KMS-11 (cell line): ENCODE measurements around the gene PCBD2.
"Not testable (repeated sequence)": the region's sequence is repeated elsewhere in the genome, so short reads cannot be mapped to it uniquely, and the experiment has no call there.

Experiments used
- H2AFZ ChIP-seq: fragments of 200-600 bp; sonication (generic); 2 replicates; pipeline ENCODE4 v1.6.1; 2016; ENCODE audit warnings: antibody characterized with exemption, mixed run types, low read depth
- H3K27ac ChIP-seq: fragments of 200-600 bp; sonication (generic); 2 replicates; pipeline ENCODE4 v1.6.1; 2016; ENCODE audit warnings: mild to moderate bottlenecking, mixed run types
- H3K27me3 ChIP-seq: fragments of 200-600 bp; sonication (generic); 2 replicates; pipeline ENCODE4 v1.6.1; 2017; ENCODE audit warnings: mild to moderate bottlenecking, low read depth, mixed run types, moderate library complexity; ENCODE audit not compliant: insufficient read depth
- H3K36me3 ChIP-seq: fragments of 200-600 bp; sonication (generic); 2 replicates; pipeline ENCODE4 v1.6.1; 2017; ENCODE audit warnings: mild to moderate bottlenecking, mixed run types; ENCODE audit not compliant: insufficient read depth
- H3K4me1 ChIP-seq: fragments of 200-600 bp; sonication (generic); 2 replicates; pipeline ENCODE4 v1.6.1; 2016; ENCODE audit warnings: mild to moderate bottlenecking, low read depth, mixed run types; ENCODE audit not compliant: poor library complexity, severe bottlenecking
- H3K4me2 ChIP-seq: fragments of 200-600 bp; sonication (generic); 2 replicates; pipeline ENCODE4 v1.7.0; 2016; ENCODE audit warnings: mild to moderate bottlenecking, mixed run types
- H3K4me3 ChIP-seq: fragments of 200-600 bp; sonication (generic); IDR thresholded peaks from 2 replicates; pipeline ENCODE4 v1.6.1; 2017; ENCODE audit warnings: low read depth, low read length, mixed read lengths; ENCODE audit not compliant: insufficient read depth
- H3K79me2 ChIP-seq: fragments of 200-600 bp; sonication (generic); 2 replicates; pipeline ENCODE4 v1.6.1; 2016; ENCODE audit warnings: low read depth, mixed run types; ENCODE audit not compliant: insufficient read depth
- H3K9ac ChIP-seq: fragments of 200-600 bp; sonication (generic); 2 replicates; pipeline ENCODE4 v1.6.1; 2016; ENCODE audit warnings: mild to moderate bottlenecking, mixed run types
- H4K20me1 ChIP-seq: fragments of 200-600 bp; sonication (generic); 2 replicates; pipeline ENCODE4 v1.6.1; 2016; ENCODE audit warnings: mild to moderate bottlenecking, mixed run types; ENCODE audit not compliant: insufficient read depth
- TF ChIP-seq, protein P1 (sequence below): fragments of 200-600 bp; sonication (generic); conservative IDR thresholded peaks from 2 replicates; pipeline ENCODE4 v1.6.1; 2017; ENCODE audit warnings: low read depth, mild to moderate bottlenecking, antibody characterized with exemption, low read length, moderate library complexity, mixed read lengths

Gene PCBD2

DNA sequence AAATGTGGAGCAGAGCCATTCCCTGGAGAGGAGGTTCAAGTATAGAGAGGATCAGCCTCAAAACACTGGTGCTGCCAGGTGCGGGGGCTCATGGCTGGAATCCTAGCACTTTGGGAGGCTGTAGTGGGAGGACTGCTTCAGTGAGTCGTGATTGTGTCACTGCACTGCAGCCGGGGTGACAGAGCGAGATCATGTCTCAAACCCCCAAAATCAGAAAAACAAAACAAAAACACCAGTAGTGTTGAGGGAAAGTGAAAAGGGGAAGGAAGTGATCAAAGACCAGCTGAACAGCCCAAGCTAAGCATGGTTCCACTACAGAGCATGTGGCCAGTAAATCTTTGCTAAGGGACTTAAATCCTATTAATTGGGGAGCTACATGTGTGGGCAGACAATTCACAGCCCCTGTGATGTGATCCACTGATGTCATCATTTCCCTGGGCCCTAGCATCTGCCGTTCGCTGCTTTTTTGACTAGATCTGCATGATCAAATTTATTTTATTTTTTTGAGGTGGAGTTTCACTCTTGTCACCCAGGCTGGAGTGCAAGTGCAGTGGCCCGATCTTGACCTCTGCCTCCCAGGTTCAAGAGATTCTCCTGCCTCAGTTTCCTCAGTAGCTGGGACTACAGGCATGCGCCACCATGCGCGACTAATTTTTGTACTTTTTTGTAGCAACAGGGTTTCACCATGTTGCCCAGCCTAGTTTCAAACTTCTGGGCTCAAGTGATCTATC lies 2.7 kb upstream of the PCBD2 start:
- Histone ChIP-seq H3K27ac (no peak overlapping the region), H4K20me1 (no peaks in the 10 kb centered on the region), H3K36me3 (no peaks in the 10 kb centered on the region), H3K9ac (no peak overlapping the region), H3K4me1 (no peaks in the 10 kb centered on the region), H2AFZ (no peak overlapping the region), H3K4me3 (no peak overlapping the region), H3K4me2 (no peak overlapping the region), H3K79me2 (peaks cover 4% of the 10 kb centered on the region; the same call in 1 of the 2 replicates), H3K27me3 (no peaks in the 10 kb centered on the region)
- TF ChIP-seq, protein P1, sequence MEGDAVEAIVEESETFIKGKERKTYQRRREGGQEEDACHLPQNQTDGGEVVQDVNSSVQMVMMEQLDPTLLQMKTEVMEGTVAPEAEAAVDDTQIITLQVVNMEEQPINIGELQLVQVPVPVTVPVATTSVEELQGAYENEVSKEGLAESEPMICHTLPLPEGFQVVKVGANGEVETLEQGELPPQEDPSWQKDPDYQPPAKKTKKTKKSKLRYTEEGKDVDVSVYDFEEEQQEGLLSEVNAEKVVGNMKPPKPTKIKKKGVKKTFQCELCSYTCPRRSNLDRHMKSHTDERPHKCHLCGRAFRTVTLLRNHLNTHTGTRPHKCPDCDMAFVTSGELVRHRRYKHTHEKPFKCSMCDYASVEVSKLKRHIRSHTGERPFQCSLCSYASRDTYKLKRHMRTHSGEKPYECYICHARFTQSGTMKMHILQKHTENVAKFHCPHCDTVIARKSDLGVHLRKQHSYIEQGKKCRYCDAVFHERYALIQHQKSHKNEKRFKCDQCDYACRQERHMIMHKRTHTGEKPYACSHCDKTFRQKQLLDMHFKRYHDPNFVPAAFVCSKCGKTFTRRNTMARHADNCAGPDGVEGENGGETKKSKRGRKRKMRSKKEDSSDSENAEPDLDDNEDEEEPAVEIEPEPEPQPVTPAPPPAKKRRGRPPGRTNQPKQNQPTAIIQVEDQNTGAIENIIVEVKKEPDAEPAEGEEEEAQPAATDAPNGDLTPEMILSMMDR = no peak

DNA sequence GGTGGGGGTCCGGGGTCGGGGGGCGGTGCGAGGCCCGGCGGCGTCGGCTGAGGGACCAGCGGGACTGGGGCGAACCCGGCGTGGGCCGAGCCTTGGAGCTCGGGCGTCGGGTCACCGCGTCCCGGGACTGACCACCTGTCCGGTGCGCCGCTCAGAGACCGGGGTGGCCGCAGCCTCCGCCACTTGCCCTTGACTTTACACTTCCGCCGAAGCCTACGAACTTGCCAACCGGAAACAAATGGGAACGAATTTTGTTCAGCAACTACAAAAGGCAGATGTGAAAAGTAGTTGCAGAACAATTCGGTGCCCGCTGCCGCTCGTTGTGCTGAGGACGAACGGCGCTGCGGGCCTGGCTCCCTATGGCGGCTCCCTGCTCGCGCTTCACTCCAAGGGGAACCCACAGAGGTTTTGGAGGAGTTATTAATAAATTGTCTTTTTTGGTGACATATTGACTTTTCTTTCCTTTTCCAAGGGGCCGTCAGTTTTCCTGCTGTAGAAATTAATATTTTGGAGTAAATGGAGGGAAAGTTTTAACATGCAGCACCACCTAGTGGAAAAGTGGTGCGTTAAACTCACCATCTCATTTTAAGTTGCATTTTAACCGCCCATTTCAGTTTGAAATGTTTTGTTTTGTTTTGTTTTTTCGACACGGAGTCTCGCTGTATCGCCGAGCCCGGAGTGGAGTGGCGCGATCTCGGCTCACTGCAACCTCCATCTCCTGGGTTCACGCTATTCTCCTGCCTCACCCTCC lies 490 bp downstream of the PCBD2 start:
- Histone ChIP-seq H4K20me1 (no peaks in the 10 kb centered on the region), H3K4me3 (no peak overlapping the region), H3K27me3 (no peaks in the 10 kb centered on the region), H3K79me2 (peaks cover 4% of the 10 kb centered on the region; the same call in 1 of the 2 replicates), H3K4me2 (peak overlapping the region; percentile 31), H3K4me1 (peaks cover 11% of the 10 kb centered on the region), H2AFZ (peak overlapping the region; percentile 70), H3K27ac (peak overlapping the region; percentile 99), H3K9ac (peak overlapping the region; percentile 97), H3K36me3 (no peaks in the 10 kb centered on the region)
- TF ChIP-seq, protein P1 = peak; percentile 91

- no peaks in the 10 kb centered on the region for H4K20me1 ChIP-seq
- H3K27ac ChIP-seq = no peak overlapping the region
- H3K4me2 ChIP-seq = no peak overlapping the region
- no peak overlapping the region for H3K4me3 ChIP-seq
- no peaks in the 10 kb centered on the region for H3K36me3 ChIP-seq
- H3K27me3 ChIP-seq = no peaks in the 10 kb centered on the region
- H3K9ac ChIP-seq = no peak overlapping the region
- peaks cover 4% of the 10 kb centered on the region; the same call in 1 of the 2 replicates for H3K79me2 ChIP-seq
- peaks cover 11% of the 10 kb centered on the region for H3K4me1 ChIP-seq
- no peak overlapping the region for H2AFZ ChIP-seq
- TF ChIP-seq, protein P1 = no peak
Observed at GRCh38 chr5:134906811-134907210, 1.9 kb downstream of the PCBD2 start.

DNA sequence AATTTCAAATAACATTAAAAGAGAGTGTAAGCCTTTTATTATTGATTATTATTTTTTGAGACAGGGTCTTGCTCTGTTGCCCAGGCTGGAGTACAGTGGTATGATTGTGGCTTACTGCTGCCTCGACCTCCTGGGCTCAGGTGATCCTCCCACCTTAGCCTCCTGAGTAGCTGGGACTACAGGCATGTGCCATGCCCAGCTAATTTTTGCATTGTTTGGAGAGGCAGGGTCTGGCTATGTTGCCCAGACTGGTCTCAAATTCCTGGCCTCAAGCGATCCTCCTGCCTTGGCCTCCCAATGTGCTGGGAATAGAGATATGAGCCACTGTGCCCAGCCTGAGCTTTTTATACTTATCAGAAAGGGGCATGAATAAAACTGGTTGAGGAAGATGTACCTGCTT lies 5.8 kb downstream of the PCBD2 start:
- not testable (repeated sequence) for H4K20me1 ChIP-seq, H3K9ac ChIP-seq, H3K4me2 ChIP-seq, H3K36me3 ChIP-seq, H3K27ac ChIP-seq, H2AFZ ChIP-seq, H3K4me3 ChIP-seq, H3K79me2 ChIP-seq, H3K27me3 ChIP-seq
- peaks cover 11% of the 10 kb centered on the region for H3K4me1 ChIP-seq
